H1 (cell line): ENCODE measurements around the gene GATA1. TPM values are rescaled to one million over a fixed set of nuclear protein-coding genes. Genes with fewer than 3 reads are reported as not detected.

Source experiments
- CTCF ChIA-PET: fragments of 300-600 bp; sonication (Branson Sonifier 250); formaldehyde crosslinking; loops from one replicate; lab custom pipeline; 2021; ENCODE audit not compliant: partially characterized antibody; lab: Charles Lee
- POLR2A ChIA-PET: fragments of 300-600 bp; sonication (Branson Sonifier 250); formaldehyde crosslinking; loops from one replicate; lab custom pipeline; 2021; ENCODE audit warnings: inconsistent platforms; ENCODE audit not compliant: partially characterized antibody; lab: Charles Lee
- DNase-seq, 2 experiments: peaks; one replicate each; pipeline versions ENCODE4 v3.0.0 to v3.0.0-alpha.2; 2010 to 2022; ENCODE audit warnings: low spot score in 2 of 2, low read depth in 1 of 2, mixed read lengths in 1 of 2
- FAIRE-seq: peaks from 2 replicates; lab custom pipeline; 2011; peaks lifted over from hg19 to GRCh38; lab: Jason Lieb, UNC
- H2AFZ ChIP-seq: 2 replicates; pipeline ENCODE4 v1.8.1; 2012; ENCODE audit warnings: low read length, inconsistent platforms
- H2AK5ac ChIP-seq: 2 replicates; pipeline ENCODE4 v1.6.1; 2013; ENCODE audit warnings: low read depth, low read length
- H2BK120ac ChIP-seq: replicated peaks from 2 replicates; pipeline ENCODE3; 2013; ENCODE audit warnings: low read depth, low read length, inconsistent platforms
- H2BK12ac ChIP-seq: 2 replicates; pipeline ENCODE4 v1.6.1; 2013; ENCODE audit warnings: low read depth, low read length
- H2BK15ac ChIP-seq: 2 replicates; pipeline ENCODE4 v1.6.1; 2013; ENCODE audit warnings: low read length
- H2BK20ac ChIP-seq: 2 replicates; pipeline ENCODE4 v1.6.1; 2013; ENCODE audit warnings: low read length
- H2BK5ac ChIP-seq: 2 replicates; pipeline ENCODE4 v1.6.1; 2013; ENCODE audit warnings: low read depth, low read length
- H3K14ac ChIP-seq: 2 replicates; pipeline ENCODE4 v1.6.1; 2013; ENCODE audit warnings: inconsistent platforms; ENCODE audit not compliant: insufficient read length
- H3K18ac ChIP-seq: 2 replicates; pipeline ENCODE4 v1.6.1; 2013; ENCODE audit warnings: low read length; ENCODE audit errors: extremely low read depth
- H3K23ac ChIP-seq: 2 replicates; pipeline ENCODE4 v1.6.1; 2013; ENCODE audit warnings: inconsistent platforms; ENCODE audit not compliant: insufficient read length
- H3K23me2 ChIP-seq: 2 replicates; pipeline ENCODE4 v1.6.1; 2013; ENCODE audit warnings: low read depth, low read length
- H3K27ac ChIP-seq: 2 replicates; pipeline ENCODE4 v1.6.1; 2011; ENCODE audit warnings: low read depth, low read length, inconsistent platforms
- H3K27me3 ChIP-seq, 4 experiments: replicated peaks in 1 of 4; 1 replicate in 1 of 4; 2 replicates in 3 of 4; pipeline versions ENCODE4 v1.6.1 to v1.8.1; 2011 to 2013; ENCODE audit warnings: low read length in 3 of 4, mild to moderate bottlenecking in 3 of 4, inconsistent platforms in 2 of 4, mixed read lengths in 2 of 4, moderate library complexity in 1 of 4; ENCODE audit not compliant: control insufficient read depth in 3 of 4, insufficient read depth in 3 of 4; ENCODE audit errors: extremely low read depth in 1 of 4
- H3K36me3 ChIP-seq, 4 experiments: 2 replicates each; pipeline versions ENCODE4 v1.6.1 to v1.8.1; 2011 to 2013; ENCODE audit warnings: mild to moderate bottlenecking in 4 of 4, low read length in 3 of 4, moderate library complexity in 2 of 4, control low read depth in 1 of 4, inconsistent platforms in 1 of 4; ENCODE audit not compliant: insufficient read depth in 4 of 4, control insufficient read depth in 2 of 4
- H3K4ac ChIP-seq: replicated peaks from 2 replicates; pipeline ENCODE3; 2013; ENCODE audit warnings: low read length, low read depth, mixed read lengths, inconsistent platforms; ENCODE audit not compliant: insufficient read length
- H3K4me1 ChIP-seq, 4 experiments: replicated peaks in 1 of 4; 1 replicate in 1 of 4; 2 replicates in 3 of 4; pipeline versions ENCODE4 v1.6.1 to v1.8.1; 2011 to 2013; ENCODE audit warnings: low read length in 3 of 4, inconsistent platforms in 2 of 4, mixed read lengths in 1 of 4; ENCODE audit not compliant: insufficient read depth in 4 of 4, control insufficient read depth in 3 of 4
- H3K4me2 ChIP-seq, 2 experiments: 2 replicates each; pipeline versions ENCODE4 v1.6.1 to v1.8.1; 2011 to 2013; ENCODE audit warnings: low read depth in 2 of 2, low read length in 2 of 2, control low read depth in 1 of 2, inconsistent platforms in 1 of 2, mild to moderate bottlenecking in 1 of 2; ENCODE audit not compliant: insufficient read depth in 1 of 2
- H3K4me3 ChIP-seq, 4 experiments: fragments of 200-600, 300-600 bp in 1 of 4; sonication (generic), shearing (Covaris generic), sonication (Bioruptor Twin) in 1 of 4; 2 replicates each; pipeline versions ENCODE4 v1.5.1 to v1.8.1; 2011 to 2016; ENCODE audit warnings: low read length in 4 of 4, low read depth in 3 of 4, control low read depth in 2 of 4, inconsistent platforms in 2 of 4, mild to moderate bottlenecking in 2 of 4, mixed read lengths in 1 of 4, moderate library complexity in 1 of 4; ENCODE audit not compliant: insufficient read depth in 2 of 4; ENCODE audit errors: extremely low read depth in 1 of 4
- H3K56ac ChIP-seq: replicated peaks from 2 replicates; pipeline ENCODE3; 2013; ENCODE audit warnings: low read depth, mild to moderate bottlenecking, mixed read lengths, low read length, inconsistent platforms; ENCODE audit not compliant: insufficient read length
- H3K79me1 ChIP-seq: 2 replicates; pipeline ENCODE4 v1.6.1; 2013; ENCODE audit warnings: low read depth, low read length, control low read depth
- H3K79me2 ChIP-seq, 2 experiments: 2 replicates each; pipeline versions ENCODE4 v1.6.1 to v1.8.1; 2012 to 2013; ENCODE audit warnings: low read length in 2 of 2, mild to moderate bottlenecking in 2 of 2, inconsistent platforms in 1 of 2; ENCODE audit not compliant: insufficient read depth in 2 of 2, control insufficient read depth in 1 of 2
- H3K9ac ChIP-seq, 4 experiments: replicated peaks in 1 of 4; 1 replicate in 1 of 4; 2 replicates in 3 of 4; pipeline versions ENCODE4 v1.6.1 to v1.8.1; 2011 to 2013; ENCODE audit warnings: low read depth in 3 of 4, low read length in 3 of 4, control low read depth in 2 of 4, mild to moderate bottlenecking in 2 of 4, moderate library complexity in 2 of 4, inconsistent platforms in 1 of 4; ENCODE audit errors: extremely low read depth in 1 of 4
- H3K9me3 ChIP-seq, 2 experiments: 2 replicates each; pipeline versions ENCODE4 v1.6.1 to v1.8.1; 2012 to 2013; ENCODE audit warnings: mild to moderate bottlenecking in 2 of 2, moderate library complexity in 2 of 2, control low read depth in 1 of 2, inconsistent platforms in 1 of 2, low read depth in 1 of 2, low read length in 1 of 2, mixed read lengths in 1 of 2; ENCODE audit not compliant: insufficient read depth in 2 of 2
- H4K20me1 ChIP-seq, 2 experiments: replicated peaks in 1 of 2; 2 replicates each; pipeline versions ENCODE3 to v1.8.1; 2011 to 2013; ENCODE audit warnings: inconsistent platforms in 2 of 2, low read length in 2 of 2, mild to moderate bottlenecking in 1 of 2; ENCODE audit not compliant: insufficient read depth in 2 of 2, control insufficient read depth in 1 of 2
- H4K5ac ChIP-seq: 2 replicates; pipeline ENCODE4 v1.6.1; 2013; ENCODE audit warnings: low read length, low read depth, mixed read lengths, inconsistent platforms; ENCODE audit not compliant: insufficient read length
- H4K8ac ChIP-seq: 2 replicates; pipeline ENCODE4 v1.8.0; 2013; ENCODE audit warnings: mild to moderate bottlenecking, moderate library complexity, low read length, inconsistent platforms; ENCODE audit not compliant: insufficient read depth; ENCODE audit errors: extremely low read depth
- H4K91ac ChIP-seq: replicated peaks from 2 replicates; pipeline ENCODE3; 2013; ENCODE audit warnings: low read length, mixed read lengths, inconsistent platforms; ENCODE audit not compliant: insufficient read length
- ATF2 ChIP-seq: IDR thresholded peaks from 2 replicates; pipeline ENCODE4 v1.6.1; 2012; ENCODE audit warnings: low read length, inconsistent platforms
- CBX8 ChIP-seq: fragments of 300-800, 300-1000 bp; sonication (generic); IDR thresholded peaks from 2 replicates; pipeline ENCODE4 v1.7.1; 2016; ENCODE audit warnings: low read depth, low read length, borderline replicate concordance
- EP300 ChIP-seq, 2 experiments: IDR thresholded peaks; 1 replicate in 1 of 2; 2 replicates in 1 of 2; pipeline ENCODE4 v1.6.1; 2011 to 2012; ENCODE audit warnings: low read depth in 2 of 2, low read length in 2 of 2, mild to moderate bottlenecking in 2 of 2, borderline replicate concordance in 1 of 2, inconsistent platforms in 1 of 2, moderate library complexity in 1 of 2
- HDAC6 ChIP-seq: IDR thresholded peaks from one replicate; pipeline ENCODE4 v1.7.1; 2012; ENCODE audit warnings: low read depth, mild to moderate bottlenecking, inconsistent platforms, low read length, moderate library complexity
- JUND ChIP-seq: IDR thresholded peaks from 2 replicates; pipeline ENCODE4 v1.6.1; 2011; ENCODE audit warnings: mild to moderate bottlenecking, improper control_type of control experiment, low read length
- KDM1A ChIP-seq: fragments of 200-600, 300-600 bp; sonication (generic); IDR thresholded peaks from 2 replicates; pipeline ENCODE4 v1.7.1; 2016; ENCODE audit warnings: mild to moderate bottlenecking, low read length, borderline replicate concordance
- MAFK ChIP-seq: IDR thresholded peaks from 2 replicates; pipeline ENCODE4 v1.6.1; 2012; ENCODE audit warnings: low read depth, mild to moderate bottlenecking, improper control_type of control experiment, low read length
- RNF2 ChIP-seq: fragments of 200-900, 300-1000 bp; sonication (generic); IDR thresholded peaks from 2 replicates; pipeline ENCODE4 v1.7.1; 2016; ENCODE audit warnings: borderline replicate concordance, low read depth, mild to moderate bottlenecking, antibody characterized with exemption, low read length; ENCODE audit not compliant: poor library complexity, severe bottlenecking; ENCODE audit errors: missing control alignments
- RXRA ChIP-seq: IDR thresholded peaks from 2 replicates; pipeline ENCODE4 v1.6.1; 2011; ENCODE audit warnings: low read depth, mild to moderate bottlenecking, low read length, moderate library complexity; ENCODE audit not compliant: insufficient read depth
- SP2 ChIP-seq: IDR thresholded peaks from 2 replicates; pipeline ENCODE4 v1.6.1; 2012; ENCODE audit warnings: mild to moderate bottlenecking, low read length, inconsistent platforms
- SRF ChIP-seq: IDR thresholded peaks from 2 replicates; pipeline ENCODE4 v1.6.1; 2011; ENCODE audit warnings: mild to moderate bottlenecking, low read depth, low read length, moderate library complexity
- YY1 ChIP-seq: IDR thresholded peaks from 2 replicates; pipeline ENCODE4 v1.6.1; 2011; ENCODE audit warnings: low read depth, mild to moderate bottlenecking, low read length
- WGBS, 2 experiments: shearing (Covaris generic) in 1 of 2; methylation state at CpG; one replicate each; pipeline versions ENCODE4 v1.1.6 to v1.1.7; 2013 to 2015; ENCODE audit warnings: low lambda C conversion rate in 2 of 2, mixed read lengths in 2 of 2, inconsistent platforms in 1 of 2, low coverage in 1 of 2, missing lambda C conversion rate in 1 of 2; ENCODE audit not compliant: insufficient replicate concordance in 2 of 2, insufficient coverage in 1 of 2, insufficient read length in 1 of 2; ENCODE audit errors: extremely low coverage in 1 of 2, missing lambda C conversion rate in 1 of 2; 5-methylcytosine and 5-hydroxymethylcytosine counted together
- polyA plus RNA-seq, 7 experiments: library from polyadenylated mRNA; depleted of rRNA in 3 of 7; stranded (reverse) in 5 of 7; unstranded in 2 of 7; fragments of >200 nt in 5 of 7; fragments of 200-250 nt in 2 of 7; gene quantifications; 1 replicate in 5 of 7; 2 replicates in 1 of 7; 4 replicates in 1 of 7; pipeline versions ENCODE4 v1.2.1 to v1.2.3, GENCODE V29; 2011 to 2013; ENCODE audit warnings: missing spikeins in 2 of 7, mixed read lengths in 2 of 7
- total RNA-seq: library from RNA; stranded (reverse); fragmentation: NEBNext Ultra II Directional; extraction: Animal tissue kit (Norgen Biotek cat#: 25700); gene quantifications from 2 replicates; pipeline ENCODE4 v1.2.1, GENCODE V29; 2021

Gene GATA1
- total and polyA plus RNA-seq, 2 of the 8 experiments (the other 6 are each of a cell fraction or from before 2014, with no cell fraction given), result 0.05 TPM; not detected in 1

GRCh38 chrX:48802905-48803200, 16.5 kb downstream of the GATA1 start:
- H4K20me1 ChIP-seq, result no peaks in the 10 kb centered on the region
- CTCF ChIA-PET, result no interaction called here
- no peak for TF ChIP-seq CBX8
- TF ChIP-seq ATF2, result no peak
- no peak for TF ChIP-seq RNF2
- TF ChIP-seq MAFK, result no peak
- no peak for TF ChIP-seq EP300 (IDR thresholded peaks at IDR 0.05; ENCODE audit: borderline replicate concordance in 1 of 2, low read depth in 2 of 2, low read length in 2 of 2)
- no peak for TF ChIP-seq HDAC6
- no peak for TF ChIP-seq RXRA
- no peak for TF ChIP-seq SP2
- TF ChIP-seq JUND, result no peak
- TF ChIP-seq YY1, result no peak
- no peak for TF ChIP-seq SRF
- no peak for TF ChIP-seq KDM1A

More at GRCh38 chrX:48802905-48803200, 16.5 kb downstream of the GATA1 start:
- POLR2A ChIA-PET, result no interaction called here
- H2BK120ac ChIP-seq, result no peak overlapping the region
- no peaks in the 10 kb centered on the region for H3K27me3 ChIP-seq
- H4K8ac ChIP-seq, result no peak overlapping the region
- H2BK5ac ChIP-seq, result no peak overlapping the region
- no peaks in the 10 kb centered on the region for H3K79me1 ChIP-seq
- DNase-seq, result no peak
- peak overlapping the region in 3 of 4 experiments; percentile 51 to 88 (median 68); a peak in 3 of 7 replicates for H3K9ac ChIP-seq
- no peak overlapping the region for H2BK15ac ChIP-seq
- H4K5ac ChIP-seq, result no peak overlapping the region
- H3K4me2 ChIP-seq, result peak overlapping the region; percentile 66 to 75
- H4K91ac ChIP-seq, result no peak overlapping the region
- H2BK20ac ChIP-seq, result no peak overlapping the region
- peak overlapping the region; percentile 36; the same call in 1 of the 2 replicates for H3K27ac ChIP-seq
- H3K14ac ChIP-seq, result no peak overlapping the region
- peaks cover 0 to 13% (median 4%) of the 10 kb centered on the region in 4 experiments; a peak in 5 of 8 replicates for H3K36me3 ChIP-seq
- no peak overlapping the region for H3K18ac ChIP-seq
- no peak overlapping the region for H3K4ac ChIP-seq
- H3K4me3 ChIP-seq, result peak overlapping the region; percentile 60 to 92 (median 68)
- no peaks in the 10 kb centered on the region; a peak in 2 of 7 replicates for H3K4me1 ChIP-seq
- no peaks in the 10 kb centered on the region for H3K9me3 ChIP-seq
- H3K79me2 ChIP-seq, result no peaks in the 10 kb centered on the region
- no peak overlapping the region for H2AK5ac ChIP-seq
- H2AFZ ChIP-seq, result no peak overlapping the region
- 57% methylated on average over 2 of the region's 4 CpGs; no CpG with 5 or more reads in 1 of the 2 experiments for WGBS, 2 experiments
- no peaks in the 10 kb centered on the region; the same call in 1 of the 2 replicates for H3K23me2 ChIP-seq
- FAIRE-seq, result no peak
- no peak overlapping the region for H2BK12ac ChIP-seq
- H3K23ac ChIP-seq, result no peak overlapping the region
- H3K56ac ChIP-seq, result no peak overlapping the region
